Liver (tissue), 9 donors: Measurements from ENCODE around the gene PDE4D. TPM values are rescaled to one million over a fixed set of nuclear protein-coding genes. Genes with fewer than 3 reads are reported as not detected.

Experiments
- DNase-seq: peaks from one replicate; pipeline ENCODE4 v3.0.0-alpha.2; 2017; ENCODE audit warnings: low spot score
- H3K27ac ChIP-seq, 2 donors: one replicate each; pipeline ENCODE4 v1.7.0; 2013; ENCODE audit warnings: inconsistent platforms in 2 of 2, low read length in 2 of 2, control low read depth in 1 of 2, low read depth in 1 of 2, mild to moderate bottlenecking in 1 of 2
- H3K27me3 ChIP-seq, 4 donors: one replicate each; pipeline versions ENCODE4 v1.6.1 to v1.7.0; 2013; ENCODE audit warnings: low read length in 3 of 4, inconsistent platforms in 1 of 4, mild to moderate bottlenecking in 1 of 4, moderate library complexity in 1 of 4; ENCODE audit not compliant: control insufficient read depth in 4 of 4, insufficient read depth in 4 of 4
- H3K36me3 ChIP-seq, 4 donors: one replicate each; pipeline versions ENCODE4 v1.6.1 to v1.7.0; 2013; ENCODE audit warnings: low read length in 3 of 4, mild to moderate bottlenecking in 3 of 4, low read depth in 1 of 4, moderate library complexity in 1 of 4; ENCODE audit not compliant: control insufficient read depth in 4 of 4, insufficient read depth in 3 of 4
- H3K4me1 ChIP-seq, 4 donors: one replicate each; pipeline versions ENCODE4 v1.6.1 to v1.7.0; 2013; ENCODE audit warnings: low read length in 3 of 4, mild to moderate bottlenecking in 3 of 4, moderate library complexity in 1 of 4; ENCODE audit not compliant: control insufficient read depth in 4 of 4, insufficient read depth in 4 of 4
- H3K4me3 ChIP-seq, 3 donors: one replicate each; pipeline versions ENCODE4 v1.6.1 to v1.7.0; 2013; ENCODE audit warnings: low read length in 3 of 3, control low read depth in 1 of 3, low read depth in 1 of 3, mild to moderate bottlenecking in 1 of 3
- H3K9ac ChIP-seq, 2 donors: one replicate each; pipeline ENCODE4 v1.7.0; 2013; ENCODE audit warnings: low read length in 2 of 2, mild to moderate bottlenecking in 2 of 2, moderate library complexity in 2 of 2, control low read depth in 1 of 2, low read depth in 1 of 2
- H3K9me3 ChIP-seq, 4 donors: one replicate each; pipeline versions ENCODE4 v1.6.1 to v1.7.0; 2013; ENCODE audit warnings: low read length in 3 of 4; ENCODE audit not compliant: control insufficient read depth in 4 of 4
- EGR1 ChIP-seq, 2 donors: IDR thresholded peaks; 2 replicates each; pipeline ENCODE4 v1.6.1; 2016 to 2018; ENCODE audit warnings: antibody characterized with exemption in 2 of 2, low read depth in 2 of 2
- FOXA1 ChIP-seq: IDR thresholded peaks from 2 replicates; pipeline ENCODE4 v1.6.1; 2016; ENCODE audit warnings: antibody characterized with exemption
- FOXA2 ChIP-seq: IDR thresholded peaks from 2 replicates; pipeline ENCODE4 v1.6.1; 2016; ENCODE audit warnings: antibody characterized with exemption
- HNF4A ChIP-seq, 2 donors: conservative IDR thresholded peaks; 2 replicates each; pipeline ENCODE4 v1.6.1; 2016; ENCODE audit warnings: antibody characterized with exemption in 2 of 2, mild to moderate bottlenecking in 2 of 2
- HNF4G ChIP-seq: IDR thresholded peaks from 2 replicates; pipeline ENCODE4 v1.6.1; 2016; ENCODE audit warnings: antibody characterized with exemption
- JUND ChIP-seq, 2 donors: IDR thresholded peaks; 2 replicates each; pipeline ENCODE4 v1.6.1; 2016; ENCODE audit warnings: antibody characterized with exemption in 2 of 2
- MAX ChIP-seq: IDR thresholded peaks from 2 replicates; pipeline ENCODE4 v1.6.1; 2016; ENCODE audit warnings: antibody characterized with exemption
- NR2F2 ChIP-seq: IDR thresholded peaks from 2 replicates; pipeline ENCODE4 v1.6.1; 2016; ENCODE audit warnings: antibody characterized with exemption
- RAD21 ChIP-seq, 2 donors: IDR thresholded peaks; 2 replicates each; pipeline ENCODE4 v1.6.1; 2016; ENCODE audit warnings: antibody characterized with exemption in 2 of 2, mild to moderate bottlenecking in 2 of 2
- REST ChIP-seq: IDR thresholded peaks from 2 replicates; pipeline ENCODE4 v1.6.1; 2016; ENCODE audit warnings: antibody characterized with exemption, mild to moderate bottlenecking
- RXRA ChIP-seq, 2 donors: IDR thresholded peaks; 2 replicates each; pipeline ENCODE4 v1.6.1; 2017 to 2018; ENCODE audit warnings: antibody characterized with exemption in 2 of 2, mild to moderate bottlenecking in 1 of 2
- SP1 ChIP-seq: IDR thresholded peaks from 2 replicates; pipeline ENCODE4 v1.6.1; 2018; ENCODE audit warnings: antibody characterized with exemption, mild to moderate bottlenecking
- TAF1 ChIP-seq: conservative IDR thresholded peaks from 2 replicates; pipeline ENCODE4 v1.6.1; 2016; ENCODE audit warnings: antibody characterized with exemption, mild to moderate bottlenecking
- YY1 ChIP-seq: IDR thresholded peaks from 2 replicates; pipeline ENCODE4 v1.6.1; 2016; ENCODE audit warnings: antibody characterized with exemption, mild to moderate bottlenecking
- ZBTB33 ChIP-seq: IDR thresholded peaks from 2 replicates; pipeline ENCODE4 v1.6.1; 2016; ENCODE audit warnings: antibody characterized with exemption
- WGBS: extraction: QIAGEN DNeasy Blood & Tissue Kit; methylation state at CpG from one replicate; pipeline ENCODE4 v1.1.7; 2013; 5-methylcytosine and 5-hydroxymethylcytosine counted together
- polyA plus RNA-seq, 2 donors: library from polyadenylated mRNA; stranded (reverse) in 1 of 2; unstranded in 1 of 2; fragments of 200-250 nt in 1 of 2; fragments of >200 nt in 1 of 2; fragmentation: Nextera tagmentation in 1 of 2; extraction: Ambion mirVana in 1 of 2; gene quantifications; one replicate each; pipeline versions ENCODE4 v1.2.1 to v1.2.3, GENCODE V29; 2013 to 2015
- total RNA-seq, 2 donors: library from RNA; depleted of rRNA; stranded (reverse); fragments of >200 nt; gene quantifications; one replicate each; pipeline ENCODE4 v1.2.3, GENCODE V29; 2014
- TF ChIP-seq, protein P1 (sequence below): IDR thresholded peaks from 2 replicates; pipeline ENCODE4 v1.6.1; 2016; ENCODE audit warnings: antibody characterized with exemption
- TF ChIP-seq, protein P2 (sequence below): fragments of 150-350 bp; IDR thresholded peaks from 2 replicates; pipeline ENCODE4 v1.5.1; 2017; ENCODE audit warnings: improper control_type of control experiment, low read depth, low read length; ENCODE audit not compliant: missing input control
- donor health status: healthy.
- donor health status: healthy.
- donor health status: healthy.
- donor health status: healthy.
- donor health status: healthy.

PDE4D gene
- total and polyA plus RNA-seq, 4 donors = 0.67 to 11.9 (median 6.5) TPM

GRCh38 chr5:59027145-59027907, 866.2 kb downstream of the PDE4D start:
- Histone ChIP-seq H3K27me3 (no peaks in the 10 kb centered on the region), H3K4me1 (no peaks in the 10 kb centered on the region), H3K27ac (no peak overlapping the region), H3K9ac (no peak overlapping the region), H3K36me3 (no peaks in the 10 kb centered on the region), H3K9me3 (peaks cover 0 to 2% (median 0%) of the 10 kb centered on the region in 4 donors), H3K4me3 (no peak overlapping the region)
- no peak for TF ChIP-seq YY1
- TF ChIP-seq RAD21 (IDR thresholded peaks at IDR 0.05) = no peak
- no peak for TF ChIP-seq NR2F2
- TF ChIP-seq, protein P1, sequence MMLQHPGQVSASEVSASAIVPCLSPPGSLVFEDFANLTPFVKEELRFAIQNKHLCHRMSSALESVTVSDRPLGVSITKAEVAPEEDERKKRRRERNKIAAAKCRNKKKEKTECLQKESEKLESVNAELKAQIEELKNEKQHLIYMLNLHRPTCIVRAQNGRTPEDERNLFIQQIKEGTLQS = no peak
- no peak for TF ChIP-seq MAX
- no peak for TF ChIP-seq ZBTB33
- TF ChIP-seq RXRA (IDR thresholded peaks at IDR 0.05) = no peak
- TF ChIP-seq SP1 = no peak
- TF ChIP-seq FOXA1 = no peak
- no peak for TF ChIP-seq HNF4A (conservative IDR thresholded peaks at IDR 0.05)
- no peak for TF ChIP-seq HNF4G
- no peak for TF ChIP-seq REST
- TF ChIP-seq, protein P2, sequence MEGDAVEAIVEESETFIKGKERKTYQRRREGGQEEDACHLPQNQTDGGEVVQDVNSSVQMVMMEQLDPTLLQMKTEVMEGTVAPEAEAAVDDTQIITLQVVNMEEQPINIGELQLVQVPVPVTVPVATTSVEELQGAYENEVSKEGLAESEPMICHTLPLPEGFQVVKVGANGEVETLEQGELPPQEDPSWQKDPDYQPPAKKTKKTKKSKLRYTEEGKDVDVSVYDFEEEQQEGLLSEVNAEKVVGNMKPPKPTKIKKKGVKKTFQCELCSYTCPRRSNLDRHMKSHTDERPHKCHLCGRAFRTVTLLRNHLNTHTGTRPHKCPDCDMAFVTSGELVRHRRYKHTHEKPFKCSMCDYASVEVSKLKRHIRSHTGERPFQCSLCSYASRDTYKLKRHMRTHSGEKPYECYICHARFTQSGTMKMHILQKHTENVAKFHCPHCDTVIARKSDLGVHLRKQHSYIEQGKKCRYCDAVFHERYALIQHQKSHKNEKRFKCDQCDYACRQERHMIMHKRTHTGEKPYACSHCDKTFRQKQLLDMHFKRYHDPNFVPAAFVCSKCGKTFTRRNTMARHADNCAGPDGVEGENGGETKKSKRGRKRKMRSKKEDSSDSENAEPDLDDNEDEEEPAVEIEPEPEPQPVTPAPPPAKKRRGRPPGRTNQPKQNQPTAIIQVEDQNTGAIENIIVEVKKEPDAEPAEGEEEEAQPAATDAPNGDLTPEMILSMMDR = no peak
- no peak for TF ChIP-seq EGR1 (IDR thresholded peaks at IDR 0.05; ENCODE audit: low read depth in 2 of 2)
- 93% methylated on average over 6 of the region's 6 CpGs for WGBS
- no peak for DNase-seq

- no peak for TF ChIP-seq JUND (IDR thresholded peaks at IDR 0.05)
- TF ChIP-seq ZBTB33 = no peak
- TF ChIP-seq HNF4G = no peak
- no peak for TF ChIP-seq FOXA2
- no peak for TF ChIP-seq TAF1
- TF ChIP-seq RAD21 (IDR thresholded peaks at IDR 0.05) = no peak
- no peak for TF ChIP-seq YY1
- no peak for TF ChIP-seq EGR1 (IDR thresholded peaks at IDR 0.05; ENCODE audit: low read depth in 2 of 2)
- TF ChIP-seq SP1 = no peak
- TF ChIP-seq HNF4A (conservative IDR thresholded peaks at IDR 0.05) = no peak
- TF ChIP-seq, protein P2 = no peak
- TF ChIP-seq, protein P1 = no peak
- no peak for TF ChIP-seq FOXA1
- WGBS = 98% methylated on average over 1 of the region's 1 CpG
- H3K4me3 ChIP-seq = no peak overlapping the region
- peaks cover 0 to 2% (median 0%) of the 10 kb centered on the region in 4 donors for H3K9me3 ChIP-seq
- H3K27me3 ChIP-seq = no peaks in the 10 kb centered on the region
- H3K36me3 ChIP-seq = no peaks in the 10 kb centered on the region
- H3K9ac ChIP-seq = no peak overlapping the region
- no peak for DNase-seq
- no peak overlapping the region for H3K27ac ChIP-seq
- H3K4me1 ChIP-seq = no peaks in the 10 kb centered on the region
Measured at GRCh38 chr5:59025734-59026133, 867.8 kb downstream of the PDE4D start.
